ENCODE data around the gene RNH1.

GRCh38 chr11:553988-554340 is 46.9 kb upstream of the RNH1 start:
- TF ChIP-seq ESRRA (CRISPR knock-in tag; IDR thresholded peaks at IDR 0.05; ENCODE audit: borderline replicate concordance) (no peak), CTCF (IDR thresholded peaks at IDR 0.05) (no peak), MAX (CRISPR knock-in tag; IDR thresholded peaks at IDR 0.05) (no peak), PREB (CRISPR knock-in tag; IDR thresholded peaks at IDR 0.05; ENCODE audit: borderline replicate concordance) (no peak), CREB1 (CRISPR knock-in tag; IDR thresholded peaks at IDR 0.05) (no peak), TCF7 (CRISPR knock-in tag; IDR thresholded peaks at IDR 0.05; ENCODE audit: low read depth) (no peak), ZNF512 (CRISPR knock-in tag; IDR thresholded peaks at IDR 0.05; ENCODE audit: borderline replicate concordance) (no peak), HMGXB4 (CRISPR knock-in tag; IDR thresholded peaks at IDR 0.05) (no peak), ATF2 (CRISPR knock-in tag; IDR thresholded peaks at IDR 0.05; ENCODE audit: borderline replicate concordance, low read depth) (no peak), SP1 (CRISPR knock-in tag; conservative IDR thresholded peaks at IDR 0.05) (no peak), ZNF138 (CRISPR knock-in tag; conservative IDR thresholded peaks at IDR 0.05) (no peak), TEAD4 (CRISPR knock-in tag; IDR thresholded peaks at IDR 0.05) (no peak), E2F1 (CRISPR knock-in tag; IDR thresholded peaks at IDR 0.05) (no peak)
